Aortic smooth muscle cell (primary cell): ENCODE results near the gene CD7. TPM values are rescaled to one million over a fixed set of nuclear protein-coding genes. Genes with fewer than 3 reads are reported as not detected.

Experiments
- total RNA-seq: library from RNA; depleted of rRNA; stranded (reverse); fragments of >200 nt; gene quantifications from 2 replicates; pipeline ENCODE4 v1.2.3, GENCODE V29; 2014

Gene CD7
- total RNA-seq = not detected in 2 replicates

GRCh38 chr17:82317394-82318168 is at the start of gene CD7:
CD7 (minus strand) TSS chr17:82317608; CDS start chr17:82317495, 113 bp downstream.

GRCh38 chr17:82358465-82359350 is 41.3 kb upstream of the CD7 start, which contains the start of gene TEX19:
TEX19 (plus strand) TSS chr17:82359247; CDS start chr17:82362151, 2,904 bp downstream.

GRCh38 chr17:82333279-82334171 is 16.1 kb upstream of the CD7 start, which contains the start of gene SECTM1:
SECTM1 (minus strand) TSS chr17:82333766; CDS start chr17:82327240, 6,526 bp downstream.

GRCh38 chr17:82273327-82274133 is 43.9 kb downstream of the CD7 start, which contains the start of gene CSNK1D:
CSNK1D (minus strand) TSS chr17:82273700; CDS start chr17:82273381, 319 bp downstream.

Other genes with a start within 250 kb of the CD7 start
- 79.8 and 118 TPM in 2 replicates for gene FASN, start 219.4 kb downstream of the CD7 start, total RNA-seq
- gene CCDC57, start 104.8 kb downstream of the CD7 start, total RNA-seq = 13.6 and 14.3 TPM in 2 replicates
- 80.5 and 118 TPM in 2 replicates for gene SLC16A3, start 88.6 kb downstream of the CD7 start, total RNA-seq
- 43.5 and 45.8 TPM in 2 replicates for gene CSNK1D, start 43.9 kb downstream of the CD7 start, total RNA-seq
- 4.4 and 5.5 TPM in 2 replicates for gene SECTM1, start 16.2 kb upstream of the CD7 start, total RNA-seq
- not detected in 2 replicates for gene TEX19, start 41.6 kb upstream of the CD7 start, total RNA-seq
- not detected in 2 replicates for gene UTS2R, start 54.2 kb upstream of the CD7 start, total RNA-seq
- 5.5 and 5.7 TPM in 2 replicates for gene HEXD, start 100.7 kb upstream of the CD7 start, total RNA-seq
- gene OGFOD3, start 101.0 kb upstream of the CD7 start, total RNA-seq = 20.2 and 24.1 TPM in 2 replicates
- 45.2 and 45.5 TPM in 2 replicates for gene CYBC1, start 133.1 kb upstream of the CD7 start, total RNA-seq
- 23.3 and 28.2 TPM in 2 replicates for gene NARF, start 141.1 kb upstream of the CD7 start, total RNA-seq
- 25.2 and 25.6 TPM in 2 replicates for gene FOXK2, start 202.1 kb upstream of the CD7 start, total RNA-seq